Putamen (tissue), 1 donor: ENCODE measurements around the gene HSD17B11.
"Not testable (repeated sequence)": the region's sequence is repeated elsewhere in the genome, so short reads cannot be mapped to it uniquely, and the experiment has no call there.

Experiments
- DNase-seq: peaks from one replicate; pipeline ENCODE4 v3.0.0-alpha.2; 2016; ENCODE audit warnings: low spot score

The HSD17B11 gene

GRCh38 chr4:87356832-87357526, 34.0 kb downstream of the HSD17B11 start:
- DNase-seq: no peak

GRCh38 chr4:87354168-87355102, 36.6 kb downstream of the HSD17B11 start:
- DNase-seq: no peak

- peak; percentile 7 for DNase-seq
These were observed 37.4 kb downstream of the HSD17B11 start for GRCh38 chr4:87353592-87353991.

GRCh38 chr4:87345139-87345538, 45.8 kb downstream of the HSD17B11 start:
- DNase-seq: no peak

GRCh38 chr4:87342872-87343271, 48.1 kb downstream of the HSD17B11 start:
- no peak for DNase-seq

GRCh38 chr4:87341954-87342635, 48.9 kb downstream of the HSD17B11 start:
- DNase-seq: not testable (repeated sequence)

GRCh38 chr4:87339440-87339839, 51.5 kb downstream of the HSD17B11 start:
- DNase-seq: no peak

GRCh38 chr4:87337361-87337760, 53.6 kb downstream of the HSD17B11 start:
- DNase-seq: no peak

GRCh38 chr4:87333267-87333666, 57.7 kb downstream of the HSD17B11 start:
- no peak for DNase-seq

- no peak for DNase-seq
These were observed 60.2 kb downstream of the HSD17B11 start for GRCh38 chr4:87330761-87331160.

GRCh38 chr4:87327136-87327535, 63.9 kb downstream of the HSD17B11 start:
- no peak for DNase-seq

GRCh38 chr4:87326460-87326859, 64.5 kb downstream of the HSD17B11 start:
- no peak for DNase-seq

- DNase-seq: no peak
These were observed 68.2 kb downstream of the HSD17B11 start, which contains the start of gene HSD17B13 for GRCh38 chr4:87322754-87323153. TSS of gene HSD17B13 (minus strand) at chr4:87322882. CDS start at chr4:87322841, 41 bp downstream.

- no peak for DNase-seq
These were observed 69.1 kb downstream of the HSD17B11 start for GRCh38 chr4:87321888-87322287.

GRCh38 chr4:87317527-87317926, 73.5 kb downstream of the HSD17B11 start:
- DNase-seq: no peak

- DNase-seq: no peak
These were observed 74.0 kb downstream of the HSD17B11 start for GRCh38 chr4:87316961-87317360.

- not testable (repeated sequence) for DNase-seq
These were observed 76.0 kb downstream of the HSD17B11 start for GRCh38 chr4:87315000-87315399.

- no peak for DNase-seq
These were observed 77.2 kb downstream of the HSD17B11 start for GRCh38 chr4:87313756-87314155.

- no peak for DNase-seq
These were observed 79.3 kb downstream of the HSD17B11 start for GRCh38 chr4:87311684-87312083.

GRCh38 chr4:87310691-87311335, 80.2 kb downstream of the HSD17B11 start:
- DNase-seq: no peak

GRCh38 chr4:87309625-87310024, 81.4 kb downstream of the HSD17B11 start:
- no peak for DNase-seq

- DNase-seq: no peak
These were observed 84.9 kb downstream of the HSD17B11 start for GRCh38 chr4:87306056-87306455.
